MV-4-11 (cell line): ENCODE data around the gene TNS2.

Experiments
- DNase-seq: peaks from one replicate; lab custom pipeline; 2025; lab: John Stamatoyannopoulos, UW

TNS2 gene

DNA sequence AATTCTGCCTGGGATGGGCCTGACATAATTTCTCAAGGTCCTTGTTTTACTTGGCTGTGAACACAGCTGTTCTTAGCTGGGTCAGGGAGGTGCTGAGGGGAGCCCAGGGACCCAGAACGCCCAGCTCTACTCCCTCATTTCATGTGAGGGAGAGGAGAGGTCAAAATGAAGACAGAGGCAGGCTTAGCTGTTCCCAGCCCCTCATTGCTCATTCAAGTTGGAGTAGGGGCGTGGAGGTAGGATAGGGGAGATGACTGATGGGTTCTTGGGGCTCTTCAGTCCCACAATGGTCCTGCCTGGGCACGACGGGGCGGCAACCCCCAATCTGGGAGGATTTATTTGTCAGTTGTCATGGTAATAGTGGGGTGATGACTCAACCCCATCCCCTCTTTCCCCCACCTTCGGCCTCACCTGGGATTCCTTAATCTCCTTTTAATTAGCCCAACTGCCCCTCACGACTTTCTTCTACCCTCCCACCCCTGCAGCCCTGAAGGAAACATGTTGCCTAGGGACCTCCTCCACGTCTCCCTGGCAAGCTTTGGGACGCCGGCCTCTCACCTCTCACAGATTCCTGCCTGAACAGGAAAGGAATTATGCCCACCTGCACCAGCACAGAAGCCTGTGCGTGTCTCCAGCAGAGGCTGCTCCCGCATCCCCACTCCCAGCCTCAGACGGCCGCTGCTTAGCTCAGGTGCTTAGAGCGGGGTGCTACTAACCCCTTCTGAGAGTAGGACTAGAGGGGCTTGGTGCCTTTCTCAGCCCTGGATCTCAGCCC, 19.1 kb downstream of the TNS2 start:
- no peak for DNase-seq

- DNase-seq, result no peak
Measured at GRCh38 chr12:53069621-53070410, 20.0 kb downstream of the TNS2 start.

DNA sequence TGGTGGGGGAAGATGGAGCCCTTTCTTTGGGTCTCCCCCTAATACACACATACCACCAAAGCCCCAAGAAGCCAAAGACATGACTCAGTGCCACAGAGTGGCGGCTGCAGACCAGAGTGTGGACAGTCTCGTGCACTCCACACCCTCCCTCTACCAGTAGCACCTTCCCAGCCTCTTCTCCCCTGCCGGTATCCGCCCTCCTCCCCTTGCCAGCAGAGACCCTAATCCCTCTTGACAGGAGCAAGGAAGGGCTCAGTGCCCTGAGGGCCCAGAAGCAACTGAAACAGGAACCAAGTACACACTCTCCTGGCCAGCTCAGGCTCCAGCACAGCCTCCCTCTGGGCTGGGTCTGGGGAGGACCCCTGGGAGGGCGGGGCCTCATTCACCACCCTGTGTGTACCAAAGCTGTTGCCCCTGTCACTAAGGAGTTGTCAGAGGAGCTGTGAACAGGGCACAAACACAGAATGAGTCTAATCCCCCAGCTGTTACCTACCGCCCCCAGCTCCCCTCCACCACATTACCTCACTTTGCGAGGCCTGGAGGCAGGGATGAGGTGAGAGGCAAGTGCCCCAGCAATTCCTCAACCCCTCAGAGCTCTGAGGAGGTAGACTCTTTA, 21.1 kb downstream of the TNS2 start:
- peak; percentile 47 for DNase-seq

DNA sequence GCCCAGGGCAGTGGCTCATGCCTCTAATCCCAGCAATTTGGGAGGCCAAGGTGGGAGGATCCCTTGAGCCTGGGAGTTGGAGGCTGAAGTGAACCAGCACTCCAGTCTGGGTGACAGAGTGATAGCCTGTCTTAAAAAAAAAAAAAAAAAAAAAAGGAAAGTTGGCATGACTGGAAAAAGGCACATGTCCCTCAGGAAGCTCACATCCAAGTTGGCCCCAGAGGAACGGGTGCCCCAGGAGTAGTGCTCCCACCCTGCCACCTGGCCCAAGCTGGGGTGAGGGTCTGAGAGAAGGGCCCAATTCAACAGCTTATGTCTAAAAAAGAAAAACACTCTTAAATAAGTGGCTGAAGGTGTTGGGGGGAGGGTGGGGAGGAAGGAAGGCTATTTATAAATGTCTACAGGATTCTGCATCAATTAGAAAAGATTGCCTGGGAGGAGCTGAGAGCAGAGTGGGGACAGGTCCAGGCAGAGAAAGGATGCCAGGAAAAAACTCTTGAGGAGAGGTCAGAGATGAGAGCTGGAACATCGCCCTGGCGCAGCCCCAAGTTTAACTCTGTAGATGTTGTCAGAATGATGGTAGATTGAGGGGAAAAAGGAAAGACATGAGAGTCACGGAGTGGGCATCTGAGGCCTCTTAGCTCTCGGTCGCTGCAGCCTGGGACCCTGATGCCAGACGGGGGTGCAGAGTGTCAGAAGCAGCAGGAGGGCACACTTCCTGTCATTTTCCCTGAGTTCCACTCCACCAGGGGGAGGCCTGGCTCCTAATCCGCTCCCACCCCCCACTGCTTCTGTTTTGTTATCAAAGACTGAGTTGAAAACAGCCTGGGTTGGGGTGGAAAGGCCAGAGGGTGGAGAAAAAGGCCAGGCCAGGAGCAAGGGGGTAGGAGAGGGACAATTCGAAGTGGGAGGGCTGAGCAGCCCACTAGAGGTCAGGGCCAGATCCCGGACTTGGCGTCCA, 22.0 kb downstream of the TNS2 start:
- DNase-seq, result no peak

GRCh38 chr12:53073881-53074280, 24.0 kb downstream of the TNS2 start:
- no peak for DNase-seq

- no peak for DNase-seq
Measured at GRCh38 chr12:53074283-53074998, 24.6 kb downstream of the TNS2 start.

GRCh38 chr12:53074999-53075370, 25.1 kb downstream of the TNS2 start:
- no peak for DNase-seq

GRCh38 chr12:53076461-53076860, 26.6 kb downstream of the TNS2 start:
- DNase-seq, result no peak

GRCh38 chr12:53077030-53077429, 27.2 kb downstream of the TNS2 start:
- no peak for DNase-seq

DNA sequence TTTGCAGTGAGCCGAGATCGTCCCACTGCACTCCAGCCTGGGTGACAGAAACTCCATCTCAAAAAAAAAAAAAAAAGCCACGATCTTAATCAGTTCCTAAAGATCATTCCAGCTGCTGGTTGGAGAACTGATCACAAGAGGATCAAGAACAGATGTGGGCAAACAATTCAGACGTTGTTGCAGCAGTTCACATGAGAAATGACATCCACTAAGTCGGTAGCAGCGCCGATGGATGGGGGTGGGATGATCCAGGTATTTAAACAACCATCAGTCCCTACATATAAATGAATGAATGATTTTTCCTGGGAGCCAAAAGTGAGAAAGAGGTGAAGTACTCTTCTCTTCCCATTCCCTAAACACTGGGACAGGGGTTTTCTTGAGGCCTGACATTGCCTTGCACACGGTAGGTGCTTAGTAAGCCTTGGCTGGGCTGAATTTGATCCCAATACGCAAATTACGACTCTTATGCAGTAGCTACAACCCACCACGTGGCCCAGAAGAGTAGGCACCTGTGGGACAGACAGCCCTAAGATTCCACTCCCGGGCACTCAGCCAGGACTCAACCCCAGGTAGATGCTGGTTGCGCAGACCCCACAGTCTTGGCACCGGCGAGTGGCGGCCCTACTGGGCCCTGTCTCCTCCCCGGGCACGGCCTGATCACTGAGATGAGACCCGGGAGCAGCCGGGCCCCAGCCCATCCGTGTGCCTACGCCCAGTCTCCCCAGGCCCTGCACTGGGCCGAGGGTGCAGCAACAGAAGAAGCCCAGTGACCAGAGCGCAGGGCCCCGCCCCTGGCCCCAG, 28.8 kb downstream of the TNS2 start:
- DNase-seq, result no peak

- peak; percentile 91 for DNase-seq
Measured at GRCh38 chr12:53079226-53080117, 29.6 kb downstream of the TNS2 start, which contains the start of gene SPRYD3. TSS of gene SPRYD3 (minus strand) at chr12:53079390. CDS start at chr12:53079333, 57 bp downstream.

DNA sequence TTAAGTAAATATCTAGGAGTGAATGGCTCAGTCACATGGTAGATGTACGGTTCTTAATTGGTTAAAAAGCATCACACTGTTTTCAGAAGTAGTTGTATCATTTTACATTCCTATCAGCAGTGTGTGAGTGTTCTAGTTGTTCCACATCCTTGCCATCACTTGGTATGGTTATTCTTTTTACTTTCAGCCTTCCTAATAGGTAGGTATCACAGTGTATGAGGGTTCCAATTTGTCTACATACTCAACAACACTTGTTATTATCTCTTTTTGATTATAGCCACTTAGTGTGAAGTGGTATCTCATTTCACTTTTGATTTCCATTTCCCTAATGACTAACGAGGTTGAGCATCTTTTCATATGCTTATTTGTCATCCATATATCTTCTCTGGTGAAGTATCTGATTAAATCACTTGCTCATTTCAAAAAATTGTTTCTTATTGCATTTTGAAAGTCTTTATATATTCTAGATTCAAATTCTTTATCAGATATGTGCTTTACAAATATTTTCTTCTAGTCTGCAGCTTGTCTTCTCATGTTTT, 32.8 kb downstream of the TNS2 start:
- DNase-seq, result no peak

GRCh38 chr12:53086361-53086760, 36.5 kb downstream of the TNS2 start:
- no peak for DNase-seq

DNA sequence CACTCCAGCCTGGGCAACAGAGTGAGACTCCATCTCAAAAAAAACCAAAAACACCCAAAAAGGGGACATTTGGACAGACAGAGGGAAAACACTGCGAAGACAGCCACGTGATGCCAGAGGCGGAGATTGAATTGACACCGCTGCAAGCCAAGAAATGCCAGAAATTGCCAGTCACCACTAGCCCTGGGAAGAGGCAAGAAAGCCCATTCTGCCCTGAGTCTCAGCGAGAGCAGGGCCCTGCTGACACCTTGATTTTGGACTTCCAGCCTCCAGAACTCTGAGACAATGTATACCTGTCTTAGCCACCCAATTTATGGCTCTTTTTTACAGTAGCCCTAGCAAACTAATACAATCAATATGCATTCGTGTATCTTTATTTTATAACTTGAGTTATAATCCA, 40.2 kb downstream of the TNS2 start:
- DNase-seq, result no peak

DNA sequence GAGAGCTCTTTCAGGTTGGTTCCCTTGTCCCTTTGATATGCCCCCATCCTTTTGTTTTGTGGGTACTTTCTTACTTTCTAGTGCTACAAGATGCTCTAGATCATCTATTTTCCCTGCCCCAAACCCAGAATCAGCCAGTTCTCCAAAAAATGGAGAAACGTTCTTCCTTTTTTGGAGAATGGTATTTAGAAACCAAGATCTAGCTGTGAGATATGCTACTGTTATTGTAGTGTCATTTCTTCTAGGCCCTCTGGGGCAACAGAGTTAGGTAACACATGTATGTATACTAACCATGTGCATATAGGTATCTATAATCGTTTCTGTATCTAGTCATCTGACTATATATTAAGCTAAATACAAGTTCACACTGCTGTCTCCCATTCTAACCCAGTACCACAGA, 40.7 kb downstream of the TNS2 start:
- no peak for DNase-seq

DNA sequence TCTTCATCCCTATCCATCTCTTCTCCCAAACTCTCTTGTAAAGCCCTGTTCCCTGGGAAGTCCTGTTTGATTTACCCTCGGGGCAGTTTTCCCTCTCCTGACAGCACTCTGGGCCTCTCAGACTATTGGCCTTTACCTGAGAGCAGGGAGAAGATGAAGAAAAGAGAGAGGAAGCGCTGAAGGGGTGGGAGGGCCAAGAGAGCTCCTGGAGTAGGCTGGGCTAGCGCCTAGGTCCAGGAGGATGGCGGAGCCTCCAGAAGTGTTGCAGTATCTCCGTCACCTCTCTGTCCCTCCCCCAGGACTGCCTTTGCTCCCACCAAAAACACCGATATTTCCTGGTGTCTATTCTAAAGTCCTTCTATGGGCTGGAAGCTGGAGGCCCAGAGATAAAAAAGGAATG, 41.9 kb downstream of the TNS2 start:
- DNase-seq, result no peak

DNA sequence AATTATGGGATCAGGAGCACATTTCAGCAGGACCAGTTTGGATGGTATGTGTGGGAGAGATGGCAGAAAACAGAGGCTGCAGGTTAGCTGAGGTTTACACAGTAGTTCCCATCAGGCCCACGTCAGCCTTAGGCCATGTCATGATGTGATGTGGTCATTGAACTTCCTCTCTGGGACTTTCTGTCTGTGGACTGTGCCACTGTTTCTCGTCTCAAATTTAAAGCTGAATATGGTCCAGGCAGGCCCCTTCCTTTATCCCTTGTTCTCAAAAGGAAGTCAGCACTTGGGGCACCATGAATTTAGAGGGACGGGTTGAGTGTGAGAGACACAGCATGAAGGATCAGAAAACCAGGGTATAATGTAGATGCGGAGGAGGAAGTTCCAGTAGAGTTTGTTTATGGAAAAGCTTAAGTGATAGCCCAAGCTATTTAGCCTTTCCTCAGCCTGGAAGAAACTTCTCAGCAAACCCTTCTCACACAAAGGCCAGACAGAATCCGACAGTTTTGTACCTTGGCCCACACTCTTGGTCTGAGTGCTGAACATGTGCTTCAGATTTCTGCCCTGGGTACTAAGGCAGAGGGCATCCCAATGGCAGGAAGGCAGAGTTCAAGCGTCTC, 44.0 kb downstream of the TNS2 start:
- peak; percentile 74 for DNase-seq

DNA sequence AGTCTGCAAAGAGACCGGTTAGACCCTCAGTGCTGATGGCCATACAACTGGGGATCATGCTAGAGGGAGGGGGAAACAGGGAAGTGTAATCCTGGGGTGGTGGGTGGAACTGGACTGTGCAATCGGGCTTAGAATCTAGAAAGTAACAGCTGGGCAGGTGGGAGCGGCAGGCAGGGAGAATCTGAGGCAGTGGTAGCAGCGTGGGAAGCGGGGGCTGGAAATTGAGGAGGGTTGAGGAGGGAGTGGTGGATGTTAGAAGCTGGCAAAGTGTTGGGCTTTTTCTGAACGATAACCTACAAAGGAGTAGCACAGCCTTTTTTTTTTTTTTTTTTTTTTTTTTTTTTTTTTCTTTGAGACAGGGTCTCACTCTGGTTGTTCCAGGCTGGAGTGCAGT, 44.5 kb downstream of the TNS2 start:
- DNase-seq, result no peak
